HepG2 (cell line): ENCODE data around the gene ABCA3. TPM values are rescaled to one million over a fixed set of nuclear protein-coding genes. Genes with fewer than 3 reads are reported as not detected.

Source experiments
- GMEB1 ChIP-seq: sonication (generic); formaldehyde crosslinking; IDR thresholded peaks from 2 replicates; pipeline ENCODE4 v1.5.1; 2020; ENCODE audit warnings: missing genetic modification reagents, mild to moderate bottlenecking, borderline replicate concordance
- PHF5A ChIP-seq: IDR thresholded peaks from one replicate; pipeline ENCODE4 v1.6.1; 2018; ENCODE audit warnings: low read depth, missing genetic modification reagents; ENCODE audit not compliant: unreplicated experiment
- SMC3 ChIP-seq: IDR thresholded peaks from 2 replicates; pipeline ENCODE4 v1.6.1; 2011; ENCODE audit warnings: low read length, improper control_type of control experiment
- STAT5B ChIP-seq: sonication (generic); formaldehyde crosslinking; IDR thresholded peaks from 2 replicates; pipeline ENCODE4 v1.4.0; 2020; ENCODE audit warnings: missing genetic modification reagents
- SYNCRIP ChIP-seq: fragments of 200-400 bp; formaldehyde crosslinking; IDR thresholded peaks from 2 replicates; pipeline ENCODE4 v1.6.1; 2018; ENCODE audit warnings: mild to moderate bottlenecking, low read depth, low read length; ENCODE audit not compliant: insufficient read depth
- YEATS4 ChIP-seq: sonication (generic); formaldehyde crosslinking; IDR thresholded peaks from 2 replicates; pipeline ENCODE4 v1.4.0; 2020; ENCODE audit warnings: missing genetic modification reagents, borderline replicate concordance
- ZEB1 ChIP-seq: IDR thresholded peaks from 2 replicates; pipeline ENCODE4 v1.6.1; 2012; ENCODE audit warnings: mild to moderate bottlenecking, low read depth, inconsistent platforms; ENCODE audit not compliant: insufficient replicate concordance
- ZFP41 ChIP-seq: sonication (generic); formaldehyde crosslinking; IDR thresholded peaks from 2 replicates; pipeline ENCODE4 v1.4.0; 2020; ENCODE audit warnings: mild to moderate bottlenecking, missing genetic modification reagents, borderline replicate concordance
- ZNF121 ChIP-seq: sonication (generic); formaldehyde crosslinking; IDR thresholded peaks from 2 replicates; pipeline ENCODE4 v1.5.0; 2020; ENCODE audit warnings: mild to moderate bottlenecking, missing genetic modification reagents
- ZNF354B ChIP-seq: sonication (generic); formaldehyde crosslinking; IDR thresholded peaks from 2 replicates; pipeline ENCODE4 v1.8.0; 2022; ENCODE audit warnings: mild to moderate bottlenecking, missing genetic modification reagents
- ZNF510 ChIP-seq: sonication (generic); formaldehyde crosslinking; IDR thresholded peaks from 2 replicates; pipeline ENCODE4 v1.4.0; 2020; ENCODE audit warnings: low read depth, mild to moderate bottlenecking, missing genetic modification reagents
- ZNF512B ChIP-seq: sonication (generic); formaldehyde crosslinking; IDR thresholded peaks from 2 replicates; pipeline ENCODE4 v1.5.1; 2020; ENCODE audit warnings: missing genetic modification reagents, mild to moderate bottlenecking, borderline replicate concordance
- ZNF550 ChIP-seq: sonication (generic); formaldehyde crosslinking; IDR thresholded peaks from 2 replicates; pipeline ENCODE4 v1.4.0; 2020; ENCODE audit warnings: mild to moderate bottlenecking, missing genetic modification reagents, borderline replicate concordance
- ZNF552 ChIP-seq: sonication (generic); formaldehyde crosslinking; IDR thresholded peaks from 2 replicates; pipeline ENCODE4 v1.9.0; 2022; ENCODE audit warnings: missing genetic modification reagents, mild to moderate bottlenecking, borderline replicate concordance
- ZNF605 ChIP-seq: sonication (generic); formaldehyde crosslinking; IDR thresholded peaks from 2 replicates; pipeline ENCODE4 v1.8.0; 2022; ENCODE audit warnings: mild to moderate bottlenecking, missing genetic modification reagents
- ZNF768 ChIP-seq: sonication (generic); formaldehyde crosslinking; IDR thresholded peaks from 2 replicates; pipeline ENCODE4 v1.4.0; 2020; ENCODE audit warnings: missing genetic modification reagents
- ZNF83 ChIP-seq: sonication (generic); formaldehyde crosslinking; IDR thresholded peaks from 2 replicates; pipeline ENCODE4 v1.4.0; 2020; ENCODE audit warnings: missing genetic modification reagents, mild to moderate bottlenecking, borderline replicate concordance
- polyA plus RNA-seq, 8 experiments: library from polyadenylated mRNA; depleted of rRNA in 3 of 8; stranded (reverse) in 7 of 8; unstranded in 1 of 8; fragments of >200 nt; fragmentation: Illumina TruSeq in 4 of 8; extraction: Trizol in 4 of 8; gene quantifications; 2 replicates each; pipeline versions ENCODE4 v1.2.1 to v1.2.3, GENCODE V29; 2011 to 2016; ENCODE audit warnings: low read depth in 4 of 8, missing spikeins in 1 of 8, mixed read lengths in 1 of 8; ENCODE audit not compliant: insufficient read depth in 1 of 8
- total RNA-seq, 5 experiments: library from RNA; depleted of rRNA; stranded (reverse); fragments of >200 nt; fragmentation: Illumina TruSeq; extraction: Trizol; gene quantifications; 2 replicates each; pipeline ENCODE4 v1.2.3, GENCODE V29; 2016; ENCODE audit warnings: low read depth in 1 of 5
- TF ChIP-seq, protein P1 (sequence below): sonication (generic); formaldehyde crosslinking; IDR thresholded peaks from 2 replicates; pipeline ENCODE4 v1.5.1; 2020; ENCODE audit warnings: mild to moderate bottlenecking, missing genetic modification reagents, borderline replicate concordance

The ABCA3 gene
- total and polyA plus RNA-seq, 2 of the 13 experiments (the other 11 are each of a cell fraction or from before 2014, with no cell fraction given), result 0.60 to 1.5 TPM

DNA sequence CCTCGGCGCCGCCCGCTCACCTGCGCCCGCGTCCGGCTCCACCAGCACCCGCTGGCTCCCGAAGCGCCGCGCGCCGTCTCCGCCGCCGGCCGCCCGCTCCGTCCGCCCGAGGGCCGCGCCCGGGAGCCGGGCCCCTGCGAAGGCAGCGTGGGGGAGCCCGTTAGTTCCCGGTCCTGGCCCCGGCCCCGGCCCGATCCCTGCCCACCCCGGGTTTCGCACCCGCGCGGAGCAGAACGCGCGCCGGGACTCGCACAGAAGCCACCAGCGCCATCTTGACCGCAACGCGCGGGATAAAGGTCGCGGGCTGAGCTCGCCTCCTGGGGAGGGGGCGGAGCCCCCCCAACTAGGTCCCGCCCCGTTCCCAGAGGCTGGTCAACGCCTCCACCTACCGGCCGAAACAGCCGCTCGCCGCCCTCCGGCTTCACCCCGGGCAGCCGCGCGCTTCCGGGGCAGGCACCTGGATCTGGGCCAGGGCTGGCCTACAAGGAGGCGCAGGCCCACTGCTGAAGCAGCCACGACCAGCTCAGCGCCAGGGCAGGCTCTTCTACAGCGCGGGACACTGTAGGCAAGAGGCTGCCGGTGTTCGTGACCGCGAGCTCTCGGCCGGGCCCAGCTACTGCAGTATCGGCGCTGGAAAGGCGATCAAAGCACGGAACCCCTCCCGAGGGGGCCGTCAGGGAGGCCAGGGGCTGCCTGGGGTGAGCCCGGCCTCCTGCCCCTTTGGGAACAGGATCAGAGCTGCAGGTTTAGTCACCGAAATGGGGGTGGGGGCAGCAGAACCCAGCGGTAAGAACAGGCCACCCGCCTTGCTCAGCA is 89.0 kb downstream of the ABCA3 start, which contains the start of gene ECI1 (continued):
- TF ChIP-seq ZNF354B (CRISPR knock-in tag) (no peak), ZNF512B (no peak), YEATS4 (peak; percentile 94), ZEB1 (peak; percentile 37), SMC3 (no peak; the same call in 1 of the 2 replicates), ZNF83 (CRISPR knock-in tag) (no peak; the same call in 1 of the 2 replicates), ZNF550 (CRISPR knock-in tag) (0 out of 2 replicates have a peak, but pooled peaks have one; percentile 10), GMEB1 (CRISPR knock-in tag) (peak; percentile 69; the same call in 1 of the 2 replicates), ZFP41 (CRISPR knock-in tag) (no peak; the same call in 1 of the 2 replicates), STAT5B (no peak), ZNF552 (no peak), ZNF510 (CRISPR knock-in tag) (no peak), ZNF605 (CRISPR knock-in tag) (peak; percentile 82), SYNCRIP (no peak), ZNF768 (CRISPR knock-in tag) (peak; percentile 78; the same call in 1 of the 2 replicates), ZNF121 (0 out of 2 replicates have a peak, but pooled peaks have one; percentile 50), PHF5A (no peak)
- TF ChIP-seq, protein P1, sequence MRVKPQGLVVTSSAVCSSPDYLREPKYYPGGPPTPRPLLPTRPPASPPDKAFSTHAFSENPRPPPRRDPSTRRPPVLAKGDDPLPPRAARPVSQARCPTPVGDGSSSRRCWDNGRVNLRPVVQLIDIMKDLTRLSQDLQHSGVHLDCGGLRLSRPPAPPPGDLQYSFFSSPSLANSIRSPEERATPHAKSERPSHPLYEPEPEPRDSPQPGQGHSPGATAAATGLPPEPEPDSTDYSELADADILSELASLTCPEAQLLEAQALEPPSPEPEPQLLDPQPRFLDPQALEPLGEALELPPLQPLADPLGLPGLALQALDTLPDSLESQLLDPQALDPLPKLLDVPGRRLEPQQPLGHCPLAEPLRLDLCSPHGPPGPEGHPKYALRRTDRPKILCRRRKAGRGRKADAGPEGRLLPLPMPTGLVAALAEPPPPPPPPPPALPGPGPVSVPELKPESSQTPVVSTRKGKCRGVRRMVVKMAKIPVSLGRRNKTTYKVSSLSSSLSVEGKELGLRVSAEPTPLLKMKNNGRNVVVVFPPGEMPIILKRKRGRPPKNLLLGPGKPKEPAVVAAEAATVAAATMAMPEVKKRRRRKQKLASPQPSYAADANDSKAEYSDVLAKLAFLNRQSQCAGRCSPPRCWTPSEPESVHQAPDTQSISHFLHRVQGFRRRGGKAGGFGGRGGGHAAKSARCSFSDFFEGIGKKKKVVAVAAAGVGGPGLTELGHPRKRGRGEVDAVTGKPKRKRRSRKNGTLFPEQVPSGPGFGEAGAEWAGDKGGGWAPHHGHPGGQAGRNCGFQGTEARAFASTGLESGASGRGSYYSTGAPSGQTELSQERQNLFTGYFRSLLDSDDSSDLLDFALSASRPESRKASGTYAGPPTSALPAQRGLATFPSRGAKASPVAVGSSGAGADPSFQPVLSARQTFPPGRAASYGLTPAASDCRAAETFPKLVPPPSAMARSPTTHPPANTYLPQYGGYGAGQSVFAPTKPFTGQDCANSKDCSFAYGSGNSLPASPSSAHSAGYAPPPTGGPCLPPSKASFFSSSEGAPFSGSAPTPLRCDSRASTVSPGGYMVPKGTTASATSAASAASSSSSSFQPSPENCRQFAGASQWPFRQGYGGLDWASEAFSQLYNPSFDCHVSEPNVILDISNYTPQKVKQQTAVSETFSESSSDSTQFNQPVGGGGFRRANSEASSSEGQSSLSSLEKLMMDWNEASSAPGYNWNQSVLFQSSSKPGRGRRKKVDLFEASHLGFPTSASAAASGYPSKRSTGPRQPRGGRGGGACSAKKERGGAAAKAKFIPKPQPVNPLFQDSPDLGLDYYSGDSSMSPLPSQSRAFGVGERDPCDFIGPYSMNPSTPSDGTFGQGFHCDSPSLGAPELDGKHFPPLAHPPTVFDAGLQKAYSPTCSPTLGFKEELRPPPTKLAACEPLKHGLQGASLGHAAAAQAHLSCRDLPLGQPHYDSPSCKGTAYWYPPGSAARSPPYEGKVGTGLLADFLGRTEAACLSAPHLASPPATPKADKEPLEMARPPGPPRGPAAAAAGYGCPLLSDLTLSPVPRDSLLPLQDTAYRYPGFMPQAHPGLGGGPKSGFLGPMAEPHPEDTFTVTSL (CRISPR knock-in tag), result 0 out of 2 replicates have a peak, but pooled peaks have one; percentile 63
